ENCODE data around the gene CRY1. TPM values are rescaled to one million over a fixed set of nuclear protein-coding genes. Genes with fewer than 3 reads are reported as not detected.

CRY1 gene
- polyA plus RNA-seq, 1 experiment: 13.7 TPM

GRCh38 chr12:107133462-107133861, 40.1 kb upstream of the CRY1 start:
- POLR2A ChIA-PET: no interaction called here
- CTCF ChIA-PET: interaction anchor here (0.7 to 7.4 kb wide), 9 partner anchors 8 to 474 kb away, joined by 3 to 401 read pairs (median 15); no protein-coding TSS in a partner anchor
- H3K9me3 ChIP-seq (ENCODE audit: control insufficient read depth, insufficient read depth, low read length): no peaks in the 10 kb centered on the region

DNA sequence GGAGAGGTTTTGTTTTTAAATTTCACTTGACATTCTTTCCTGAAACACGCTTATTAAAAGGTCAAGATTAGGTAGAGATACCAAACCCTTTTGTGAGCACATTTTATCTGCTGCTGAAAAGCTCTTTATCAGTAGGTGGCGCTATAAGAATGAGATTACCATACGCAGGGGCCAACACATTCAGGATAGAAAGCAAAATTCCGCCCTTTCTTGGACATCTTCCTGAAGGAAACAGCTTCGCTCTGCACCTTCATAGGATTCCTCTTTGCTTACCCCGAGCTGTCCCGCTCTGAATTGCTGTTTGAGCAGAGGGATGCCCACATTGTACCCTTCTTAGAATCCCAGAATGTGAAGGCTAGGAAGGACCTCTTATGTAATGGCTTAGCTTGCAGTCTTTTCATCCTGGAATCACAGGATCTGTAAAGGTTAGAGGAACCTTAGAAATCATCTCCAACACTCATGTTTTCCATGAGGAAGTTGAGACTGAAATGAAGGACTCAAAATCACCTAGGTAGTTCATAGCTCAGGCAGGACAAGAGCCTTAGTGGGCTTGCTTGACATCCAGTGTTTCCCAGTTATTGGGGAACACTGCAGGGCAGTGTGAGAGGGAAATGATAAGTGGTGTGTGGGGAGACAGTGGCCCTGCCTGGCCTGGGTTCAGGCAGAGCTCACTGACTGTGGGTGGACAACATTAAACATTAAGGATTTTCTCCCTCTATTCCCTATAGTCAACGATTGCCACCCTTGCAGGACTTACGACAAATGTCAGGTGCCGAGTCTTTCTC, 38.7 kb upstream of the CRY1 start:
- Histone ChIP-seq H3K27me3 (ENCODE audit: control insufficient read depth, insufficient read depth, low read length) (no peaks in the 10 kb centered on the region), H3K27ac (ENCODE audit: low read depth, low read length) (no peak overlapping the region), H3K9me3 (ENCODE audit: control insufficient read depth, insufficient read depth, low read length) (no peaks in the 10 kb centered on the region), H3K4me3 (ENCODE audit: low read depth, low read length) (no peak overlapping the region)
- TF ChIP-seq CTCF (IDR thresholded peaks at IDR 0.05; ENCODE audit: low read depth, low read length): peak; percentile 89
- peak; percentile 51 for DNase-seq (ENCODE audit: low read depth, low spot score)
- ChIA-PET CTCF (interaction anchor here (0.6 to 7.4 kb wide), 110 partner anchors 9 to 751 kb away, joined by 3 to 401 read pairs (median 4); partner anchors contain the start of genes CRY1 and MTERF2), POLR2A (interaction anchor here (1.0 kb wide), 1 partner anchor 189 kb away, joined by 3 read pairs; no protein-coding TSS in a partner anchor)

More at GRCh38 chr12:107133462-107133861, 40.1 kb upstream of the CRY1 start:
- Histone ChIP-seq H3K27ac (ENCODE audit: low read depth, low read length) (no peak overlapping the region), H3K27me3 (ENCODE audit: control insufficient read depth, insufficient read depth, low read length) (no peaks in the 10 kb centered on the region), H3K4me3 (ENCODE audit: low read depth, low read length) (no peak overlapping the region)
- no peak for DNase-seq (ENCODE audit: low read depth, low spot score)
- TF ChIP-seq CTCF (IDR thresholded peaks at IDR 0.05; ENCODE audit: low read depth, low read length): no peak

GRCh38 chr12:107130830-107131611, 37.7 kb upstream of the CRY1 start:
- Histone ChIP-seq H3K4me3 (ENCODE audit: low read depth, low read length) (no peak overlapping the region), H3K27ac (ENCODE audit: low read depth, low read length) (no peak overlapping the region), H3K9me3 (ENCODE audit: control insufficient read depth, insufficient read depth, low read length) (no peaks in the 10 kb centered on the region), H3K27me3 (ENCODE audit: control insufficient read depth, insufficient read depth, low read length) (no peaks in the 10 kb centered on the region)
- no peak for DNase-seq (ENCODE audit: low read depth, low spot score)
- ChIA-PET POLR2A (no interaction called here), CTCF (interaction anchor here (0.6 to 7.4 kb wide), 101 partner anchors 9 to 559 kb away, joined by 3 to 401 read pairs (median 5); partner anchors contain the start of genes CRY1 and MTERF2)
- no peak for TF ChIP-seq CTCF (IDR thresholded peaks at IDR 0.05; ENCODE audit: low read depth, low read length)

DNA sequence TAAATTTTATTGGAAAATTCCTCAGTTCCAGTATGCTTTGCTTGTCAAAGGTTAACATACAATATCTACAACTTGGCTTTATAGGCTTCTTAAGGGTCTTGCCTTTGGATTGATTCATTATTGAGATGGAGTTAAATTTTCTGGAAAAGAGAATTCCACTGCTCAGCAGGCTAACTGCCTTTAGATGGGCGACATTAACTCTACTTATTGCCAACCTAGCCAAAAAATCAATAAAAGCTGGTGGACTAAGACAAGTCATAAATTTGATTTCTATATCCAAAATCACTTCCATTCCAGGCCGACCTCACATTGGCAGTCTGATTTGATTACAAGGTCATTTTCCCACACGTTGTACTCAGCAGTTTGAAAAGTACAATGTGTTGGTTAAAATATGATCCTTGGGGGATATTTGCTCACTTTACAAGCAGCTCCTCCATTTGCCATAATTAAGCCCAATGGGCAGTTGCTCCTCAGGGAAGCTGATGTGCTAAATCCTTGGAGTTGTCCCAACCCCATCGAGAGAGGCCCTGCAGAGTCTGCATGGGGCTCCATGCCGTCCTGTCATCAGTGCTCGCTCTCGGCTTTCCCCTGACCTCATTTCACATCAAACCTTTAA, 36.1 kb upstream of the CRY1 start:
- H3K27me3 ChIP-seq (ENCODE audit: control insufficient read depth, insufficient read depth, low read length): no peaks in the 10 kb centered on the region
- no peak overlapping the region for H3K4me3 ChIP-seq (ENCODE audit: low read depth, low read length)
- no peaks in the 10 kb centered on the region for H3K9me3 ChIP-seq (ENCODE audit: control insufficient read depth, insufficient read depth, low read length)
- TF ChIP-seq CTCF (IDR thresholded peaks at IDR 0.05; ENCODE audit: low read depth, low read length): no peak
- no peak overlapping the region for H3K27ac ChIP-seq (ENCODE audit: low read depth, low read length)
- ChIA-PET CTCF (interaction anchor here (1.0 to 7.4 kb wide), 5 partner anchors 12 to 547 kb away, joined by 3 to 401 read pairs (median 26); no protein-coding TSS in a partner anchor), POLR2A (no interaction called here)
- DNase-seq (ENCODE audit: low read depth, low spot score): no peak
